K562 (cell line): ENCODE results near the gene ANKRD12. TPM values are rescaled to one million over a fixed set of nuclear protein-coding genes. Genes with fewer than 3 reads are reported as not detected.

ENCODE experiments used
- CBFA2T2 ChIP-seq: fragments of 450-650 bp; conservative IDR thresholded peaks from 2 replicates; pipeline ENCODE4 v1.6.1; 2017; ENCODE audit warnings: mild to moderate bottlenecking
- CBFB ChIP-seq: sonication (generic); formaldehyde crosslinking; IDR thresholded peaks from 2 replicates; pipeline ENCODE4 v1.4.0; 2020; ENCODE audit warnings: mild to moderate bottlenecking, missing genetic modification reagents
- CREB1 ChIP-seq, 2 experiments: sonication (generic) in 1 of 2; formaldehyde crosslinking in 1 of 2; IDR thresholded peaks; 2 replicates each; pipeline versions ENCODE4 v1.6.1 to v1.8.0; 2012 to 2022; ENCODE audit warnings: inconsistent platforms in 1 of 2, mild to moderate bottlenecking in 1 of 2, missing genetic modification reagents in 1 of 2, moderate library complexity in 1 of 2
- DACH1 ChIP-seq: fragments of 450-650 bp; IDR thresholded peaks from 2 replicates; pipeline ENCODE4 v1.6.1; 2018; ENCODE audit not compliant: partially characterized antibody
- EGR1 ChIP-seq: fragments of 450-650 bp; conservative IDR thresholded peaks from 2 replicates; pipeline ENCODE4 v1.6.1; 2017; ENCODE audit warnings: mild to moderate bottlenecking
- KDM4B ChIP-seq, 2 experiments: fragments of 450-650 bp in 1 of 2; sonication (generic) in 1 of 2; IDR thresholded peaks; 2 replicates each; pipeline ENCODE4 v1.6.1; 2016 to 2017; ENCODE audit warnings: borderline replicate concordance in 2 of 2, antibody characterized with exemption in 1 of 2, low read depth in 1 of 2, mild to moderate bottlenecking in 1 of 2
- MAFG ChIP-seq: fragments of 450-650 bp; conservative IDR thresholded peaks from 2 replicates; pipeline ENCODE4 v1.6.1; 2016; ENCODE audit warnings: missing genetic modification characterization, missing compliant biosample characterization
- PHF8 ChIP-seq: fragments of 200-600 bp; sonication (generic); IDR thresholded peaks from 2 replicates; pipeline ENCODE4 v1.6.1; 2012; ENCODE audit warnings: mixed run types, mild to moderate bottlenecking, inconsistent platforms, low read length, moderate library complexity, borderline replicate concordance
- ZNF551 ChIP-seq: fragments of 250-450 bp; sonication (Bioruptor Pico); IDR thresholded peaks from 2 replicates; pipeline ENCODE4 v1.5.0; 2021; ENCODE audit warnings: mild to moderate bottlenecking, moderate library complexity
- ZNF589 ChIP-seq: fragments of 200-800 bp; sonication (Bioruptor generic); IDR thresholded peaks from 2 replicates; pipeline ENCODE4 v1.6.1; 2016; ENCODE audit warnings: low read depth, missing genetic modification characterization, missing compliant biosample characterization
- polyA plus RNA-seq, 8 experiments: library from polyadenylated mRNA; depleted of rRNA in 4 of 8; stranded (reverse) in 5 of 8; unstranded in 3 of 8; fragments of >200 nt; fragmentation: Nextera tagmentation in 2 of 8; fragmentation: Illumina TruSeq in 1 of 8; extraction: Ambion mirVana in 2 of 8; extraction: Trizol in 1 of 8; gene quantifications; 2 replicates each; pipeline versions ENCODE4 v1.2.1 to v1.2.3, GENCODE V29; 2011 to 2014; ENCODE audit warnings: inconsistent platforms in 1 of 8, missing spikeins in 1 of 8
- total RNA-seq, 7 experiments: library from RNA; depleted of rRNA in 6 of 7; stranded (reverse); fragments of >200 nt in 6 of 7; fragmentation: Illumina TruSeq in 2 of 7; extraction: Trizol in 2 of 7; gene quantifications; 2 replicates each; pipeline versions ENCODE4 v1.2.1 to v1.2.3, GENCODE V29; 2011 to 2021; ENCODE audit warnings: low replicate concordance in 1 of 7
- TF ChIP-seq, protein P1 (sequence below): fragments of 200-800 bp; sonication (Bioruptor generic); IDR thresholded peaks from 2 replicates; pipeline ENCODE4 v1.6.1; 2016; ENCODE audit warnings: missing genetic modification characterization, missing compliant biosample characterization
- TF ChIP-seq, protein P2 (sequence below): fragments of 250-450 bp; sonication (Bioruptor Pico); IDR thresholded peaks from 2 replicates; pipeline ENCODE4 v1.8.0; 2021; ENCODE audit warnings: borderline replicate concordance, mild to moderate bottlenecking, moderate library complexity; ENCODE audit not compliant: poor library complexity, severe bottlenecking
- TF ChIP-seq, protein P3 (sequence below): sonication (generic); formaldehyde crosslinking; IDR thresholded peaks from 2 replicates; pipeline ENCODE4 v1.8.0; 2022; ENCODE audit warnings: missing genetic modification reagents, mild to moderate bottlenecking, moderate library complexity, borderline replicate concordance
- TF ChIP-seq, protein P4 (sequence below): fragments of 450-650 bp; IDR thresholded peaks from 2 replicates; pipeline ENCODE4 v1.7.0; 2016; ENCODE audit warnings: borderline replicate concordance
- TF ChIP-seq, protein P5 (sequence below): fragments of 450-650 bp; formaldehyde crosslinking; IDR thresholded peaks from 2 replicates; pipeline ENCODE4 v1.4.0; 2020; ENCODE audit warnings: mild to moderate bottlenecking, mixed read lengths
- TF ChIP-seq, protein P6 (sequence below): sonication (generic); formaldehyde crosslinking; IDR thresholded peaks from 2 replicates; pipeline ENCODE4 v1.8.0; 2022; ENCODE audit warnings: mild to moderate bottlenecking, missing genetic modification reagents

The ANKRD12 gene
- total and polyA plus RNA-seq, 9 of the 15 experiments (the other 6 are each of a cell fraction or from before 2014, with no cell fraction given), result 6.6 to 28.2 (median 16.0) TPM

DNA sequence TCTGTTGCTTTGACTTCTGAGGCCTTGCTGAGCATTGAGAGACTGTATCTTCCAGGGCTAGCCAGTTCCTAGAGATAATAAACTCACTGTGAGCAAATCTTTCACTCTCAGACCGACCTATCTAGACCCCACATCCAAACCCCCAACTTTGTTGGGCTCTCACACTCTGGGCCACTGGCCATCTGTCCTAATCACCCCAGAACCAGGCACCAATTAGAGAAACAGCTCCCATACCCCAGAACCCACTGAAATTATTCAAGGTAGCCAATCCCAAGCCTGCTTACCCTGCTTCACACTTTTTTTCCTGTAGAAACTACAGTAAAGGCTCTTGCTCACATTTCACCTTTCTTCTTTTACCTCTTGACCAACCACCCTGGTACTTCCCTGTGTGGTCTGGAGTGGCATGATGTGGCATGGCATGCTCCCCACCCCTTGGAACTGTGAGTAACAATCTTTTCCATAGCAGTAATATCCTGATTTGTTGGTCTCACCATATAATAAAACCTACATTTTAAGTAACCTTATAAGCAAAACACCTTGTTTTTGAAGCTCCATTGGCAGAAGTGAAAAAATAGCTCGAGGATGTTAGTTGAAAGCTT is 55.2 kb downstream of the ANKRD12 start (continued):
- TF ChIP-seq, protein P1, sequence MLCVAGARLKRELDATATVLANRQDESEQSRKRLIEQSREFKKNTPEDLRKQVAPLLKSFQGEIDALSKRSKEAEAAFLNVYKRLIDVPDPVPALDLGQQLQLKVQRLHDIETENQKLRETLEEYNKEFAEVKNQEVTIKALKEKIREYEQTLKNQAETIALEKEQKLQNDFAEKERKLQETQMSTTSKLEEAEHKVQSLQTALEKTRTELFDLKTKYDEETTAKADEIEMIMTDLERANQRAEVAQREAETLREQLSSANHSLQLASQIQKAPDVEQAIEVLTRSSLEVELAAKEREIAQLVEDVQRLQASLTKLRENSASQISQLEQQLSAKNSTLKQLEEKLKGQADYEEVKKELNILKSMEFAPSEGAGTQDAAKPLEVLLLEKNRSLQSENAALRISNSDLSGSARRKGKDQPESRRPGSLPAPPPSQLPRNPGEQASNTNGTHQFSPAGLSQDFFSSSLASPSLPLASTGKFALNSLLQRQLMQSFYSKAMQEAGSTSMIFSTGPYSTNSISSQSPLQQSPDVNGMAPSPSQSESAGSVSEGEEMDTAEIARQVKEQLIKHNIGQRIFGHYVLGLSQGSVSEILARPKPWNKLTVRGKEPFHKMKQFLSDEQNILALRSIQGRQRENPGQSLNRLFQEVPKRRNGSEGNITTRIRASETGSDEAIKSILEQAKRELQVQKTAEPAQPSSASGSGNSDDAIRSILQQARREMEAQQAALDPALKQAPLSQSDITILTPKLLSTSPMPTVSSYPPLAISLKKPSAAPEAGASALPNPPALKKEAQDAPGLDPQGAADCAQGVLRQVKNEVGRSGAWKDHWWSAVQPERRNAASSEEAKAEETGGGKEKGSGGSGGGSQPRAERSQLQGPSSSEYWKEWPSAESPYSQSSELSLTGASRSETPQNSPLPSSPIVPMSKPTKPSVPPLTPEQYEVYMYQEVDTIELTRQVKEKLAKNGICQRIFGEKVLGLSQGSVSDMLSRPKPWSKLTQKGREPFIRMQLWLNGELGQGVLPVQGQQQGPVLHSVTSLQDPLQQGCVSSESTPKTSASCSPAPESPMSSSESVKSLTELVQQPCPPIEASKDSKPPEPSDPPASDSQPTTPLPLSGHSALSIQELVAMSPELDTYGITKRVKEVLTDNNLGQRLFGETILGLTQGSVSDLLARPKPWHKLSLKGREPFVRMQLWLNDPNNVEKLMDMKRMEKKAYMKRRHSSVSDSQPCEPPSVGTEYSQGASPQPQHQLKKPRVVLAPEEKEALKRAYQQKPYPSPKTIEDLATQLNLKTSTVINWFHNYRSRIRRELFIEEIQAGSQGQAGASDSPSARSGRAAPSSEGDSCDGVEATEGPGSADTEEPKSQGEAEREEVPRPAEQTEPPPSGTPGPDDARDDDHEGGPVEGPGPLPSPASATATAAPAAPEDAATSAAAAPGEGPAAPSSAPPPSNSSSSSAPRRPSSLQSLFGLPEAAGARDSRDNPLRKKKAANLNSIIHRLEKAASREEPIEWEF, result no peak
- TF ChIP-seq, protein P2, sequence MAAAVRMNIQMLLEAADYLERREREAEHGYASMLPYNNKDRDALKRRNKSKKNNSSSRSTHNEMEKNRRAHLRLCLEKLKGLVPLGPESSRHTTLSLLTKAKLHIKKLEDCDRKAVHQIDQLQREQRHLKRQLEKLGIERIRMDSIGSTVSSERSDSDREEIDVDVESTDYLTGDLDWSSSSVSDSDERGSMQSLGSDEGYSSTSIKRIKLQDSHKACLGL, result no peak
- TF ChIP-seq ZNF551 (CRISPR knock-in tag), result no peak
- TF ChIP-seq CBFB (CRISPR knock-in tag), result no peak
- TF ChIP-seq MAFG, result no peak
- TF ChIP-seq CBFA2T2, result peak; percentile 93
- TF ChIP-seq EGR1, result no peak
- TF ChIP-seq PHF8, result no peak
- TF ChIP-seq, protein P3, sequence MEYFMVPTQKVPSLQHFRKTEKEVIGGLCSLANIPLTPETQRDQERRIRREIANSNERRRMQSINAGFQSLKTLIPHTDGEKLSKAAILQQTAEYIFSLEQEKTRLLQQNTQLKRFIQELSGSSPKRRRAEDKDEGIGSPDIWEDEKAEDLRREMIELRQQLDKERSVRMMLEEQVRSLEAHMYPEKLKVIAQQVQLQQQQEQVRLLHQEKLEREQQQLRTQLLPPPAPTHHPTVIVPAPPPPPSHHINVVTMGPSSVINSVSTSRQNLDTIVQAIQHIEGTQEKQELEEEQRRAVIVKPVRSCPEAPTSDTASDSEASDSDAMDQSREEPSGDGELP (CRISPR knock-in tag), result no peak
- TF ChIP-seq, protein P4, sequence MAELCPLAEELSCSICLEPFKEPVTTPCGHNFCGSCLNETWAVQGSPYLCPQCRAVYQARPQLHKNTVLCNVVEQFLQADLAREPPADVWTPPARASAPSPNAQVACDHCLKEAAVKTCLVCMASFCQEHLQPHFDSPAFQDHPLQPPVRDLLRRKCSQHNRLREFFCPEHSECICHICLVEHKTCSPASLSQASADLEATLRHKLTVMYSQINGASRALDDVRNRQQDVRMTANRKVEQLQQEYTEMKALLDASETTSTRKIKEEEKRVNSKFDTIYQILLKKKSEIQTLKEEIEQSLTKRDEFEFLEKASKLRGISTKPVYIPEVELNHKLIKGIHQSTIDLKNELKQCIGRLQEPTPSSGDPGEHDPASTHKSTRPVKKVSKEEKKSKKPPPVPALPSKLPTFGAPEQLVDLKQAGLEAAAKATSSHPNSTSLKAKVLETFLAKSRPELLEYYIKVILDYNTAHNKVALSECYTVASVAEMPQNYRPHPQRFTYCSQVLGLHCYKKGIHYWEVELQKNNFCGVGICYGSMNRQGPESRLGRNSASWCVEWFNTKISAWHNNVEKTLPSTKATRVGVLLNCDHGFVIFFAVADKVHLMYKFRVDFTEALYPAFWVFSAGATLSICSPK, result no peak
- TF ChIP-seq, protein P5, sequence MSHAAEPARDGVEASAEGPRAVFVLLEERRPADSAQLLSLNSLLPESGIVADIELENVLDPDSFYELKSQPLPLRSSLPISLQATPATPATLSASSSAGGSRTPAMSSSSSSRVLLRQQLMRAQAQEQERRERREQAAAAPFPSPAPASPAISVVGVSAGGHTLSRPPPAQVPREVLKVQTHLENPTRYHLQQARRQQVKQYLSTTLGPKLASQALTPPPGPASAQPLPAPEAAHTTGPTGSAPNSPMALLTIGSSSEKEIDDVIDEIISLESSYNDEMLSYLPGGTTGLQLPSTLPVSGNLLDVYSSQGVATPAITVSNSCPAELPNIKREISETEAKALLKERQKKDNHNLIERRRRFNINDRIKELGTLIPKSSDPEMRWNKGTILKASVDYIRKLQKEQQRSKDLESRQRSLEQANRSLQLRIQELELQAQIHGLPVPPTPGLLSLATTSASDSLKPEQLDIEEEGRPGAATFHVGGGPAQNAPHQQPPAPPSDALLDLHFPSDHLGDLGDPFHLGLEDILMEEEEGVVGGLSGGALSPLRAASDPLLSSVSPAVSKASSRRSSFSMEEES (CRISPR knock-in tag), result no peak
- TF ChIP-seq, protein P6, sequence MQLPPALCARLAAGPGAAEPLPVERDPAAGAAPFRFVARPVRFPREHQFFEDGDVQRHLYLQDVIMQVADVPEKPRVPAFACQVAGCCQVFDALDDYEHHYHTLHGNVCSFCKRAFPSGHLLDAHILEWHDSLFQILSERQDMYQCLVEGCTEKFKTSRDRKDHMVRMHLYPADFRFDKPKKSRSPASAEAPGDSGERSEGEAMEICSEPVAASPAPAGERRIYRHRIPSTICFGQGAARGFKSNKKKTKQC, result no peak
- TF ChIP-seq DACH1, result no peak
- peak; percentile 49; the same call in 1 of the 2 replicates for TF ChIP-seq CREB1 (IDR thresholded peaks at IDR 0.05)
- TF ChIP-seq CREB1 (CRISPR knock-in tag; IDR thresholded peaks at IDR 0.05), result no peak
- no peak for TF ChIP-seq ZNF589 (CRISPR knock-in tag)
- TF ChIP-seq KDM4B (IDR thresholded peaks at IDR 0.05; ENCODE audit: borderline replicate concordance in 2 of 2, low read depth in 1 of 2), result no peak
